NCI-H2196 (cell line): ENCODE measurements around the gene H19.

Experiments
- DNase-seq: peaks from one replicate; lab custom pipeline; 2025; ENCODE audit not compliant: unreplicated experiment; lab: John Stamatoyannopoulos, UW

Gene H19

GRCh38 chr11:1997755-1998154, at the start of gene H19:
Gene H19, minus strand, starts transcription at chr11:1997842.
- DNase-seq = no peak

- DNase-seq = no peak
These were observed 44.3 kb upstream of the H19 start for GRCh38 chr11:2041963-2042362.

GRCh38 chr11:2041153-2041552, 43.5 kb upstream of the H19 start:
- DNase-seq = no peak

GRCh38 chr11:2039198-2039759, 41.6 kb upstream of the H19 start:
- no peak for DNase-seq

GRCh38 chr11:2036863-2037486, 39.3 kb upstream of the H19 start:
- no peak for DNase-seq

- no peak for DNase-seq
These were observed 37.7 kb upstream of the H19 start for GRCh38 chr11:2035382-2035781.

GRCh38 chr11:2031058-2031457, 33.4 kb upstream of the H19 start:
- no peak for DNase-seq

- DNase-seq = no peak
These were observed 30.1 kb upstream of the H19 start for GRCh38 chr11:2027708-2028107.

GRCh38 chr11:2015025-2015424, 17.4 kb upstream of the H19 start:
- no peak for DNase-seq

- no peak for DNase-seq
These were observed 14.8 kb upstream of the H19 start for GRCh38 chr11:2012440-2012839.

- DNase-seq = no peak
These were observed 6.8 kb upstream of the H19 start for GRCh38 chr11:2004466-2004865.

GRCh38 chr11:2002807-2003206, 5.2 kb upstream of the H19 start:
- no peak for DNase-seq

- DNase-seq = no peak
These were observed 4.6 kb upstream of the H19 start for GRCh38 chr11:2002042-2002776.

GRCh38 chr11:1998861-1999260, 1.2 kb upstream of the H19 start:
- no peak for DNase-seq

GRCh38 chr11:1998290-1998689, 648 bp upstream of the H19 start:
- no peak for DNase-seq

- DNase-seq = no peak
These were observed 3.5 kb downstream of the H19 start for GRCh38 chr11:1994121-1994520.

- no peak for DNase-seq
These were observed 5.5 kb downstream of the H19 start for GRCh38 chr11:1992111-1992510.

- DNase-seq = no peak
These were observed 6.6 kb downstream of the H19 start for GRCh38 chr11:1990872-1991578.

GRCh38 chr11:1989953-1990352, 7.7 kb downstream of the H19 start:
- no peak for DNase-seq

- no peak for DNase-seq
These were observed 8.8 kb downstream of the H19 start for GRCh38 chr11:1988667-1989317.

- no peak for DNase-seq
These were observed 9.5 kb downstream of the H19 start for GRCh38 chr11:1988174-1988573.
